Measurements from ENCODE around the gene PAMR1. TPM values are rescaled to one million over a fixed set of nuclear protein-coding genes. Genes with fewer than 3 reads are reported as not detected.
A peak's percentile ranks its signal among the peaks of the same experiment; 100 is the strongest.

Gene PAMR1
- total and polyA plus RNA-seq, 9 of the 15 experiments (the other 6 are each of a cell fraction or from before 2014, with no cell fraction given) = not detected

DNA sequence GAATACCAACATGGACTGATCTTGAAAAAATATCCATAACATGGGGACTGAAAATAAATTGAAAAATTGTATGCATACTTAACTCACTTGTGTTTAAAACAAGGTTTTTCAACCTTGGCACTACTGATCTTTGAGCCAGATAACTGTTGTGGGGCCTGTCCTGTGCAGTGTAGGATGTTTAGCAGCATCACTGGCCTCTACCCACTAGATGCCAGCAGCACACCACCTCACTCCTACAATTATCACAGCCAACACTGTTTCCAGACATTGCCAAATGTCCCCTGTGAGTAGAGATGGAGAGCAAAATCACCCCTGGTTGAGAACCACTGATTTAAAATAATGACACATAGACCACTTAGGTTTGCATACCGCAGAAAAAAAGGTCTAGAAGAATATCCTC, 61.1 kb downstream of the PAMR1 start (continued):
- TF ChIP-seq, protein P1, sequence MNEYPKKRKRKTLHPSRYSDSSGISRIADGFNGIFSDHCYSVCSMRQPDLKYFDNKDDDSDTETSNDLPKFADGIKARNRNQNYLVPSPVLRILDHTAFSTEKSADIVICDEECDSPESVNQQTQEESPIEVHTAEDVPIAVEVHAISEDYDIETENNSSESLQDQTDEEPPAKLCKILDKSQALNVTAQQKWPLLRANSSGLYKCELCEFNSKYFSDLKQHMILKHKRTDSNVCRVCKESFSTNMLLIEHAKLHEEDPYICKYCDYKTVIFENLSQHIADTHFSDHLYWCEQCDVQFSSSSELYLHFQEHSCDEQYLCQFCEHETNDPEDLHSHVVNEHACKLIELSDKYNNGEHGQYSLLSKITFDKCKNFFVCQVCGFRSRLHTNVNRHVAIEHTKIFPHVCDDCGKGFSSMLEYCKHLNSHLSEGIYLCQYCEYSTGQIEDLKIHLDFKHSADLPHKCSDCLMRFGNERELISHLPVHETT (CRISPR knock-in tag; conservative IDR thresholded peaks at IDR 0.05 in 1 of 2, IDR thresholded peaks at IDR 0.05 in 1 of 2) = no peak

DNA sequence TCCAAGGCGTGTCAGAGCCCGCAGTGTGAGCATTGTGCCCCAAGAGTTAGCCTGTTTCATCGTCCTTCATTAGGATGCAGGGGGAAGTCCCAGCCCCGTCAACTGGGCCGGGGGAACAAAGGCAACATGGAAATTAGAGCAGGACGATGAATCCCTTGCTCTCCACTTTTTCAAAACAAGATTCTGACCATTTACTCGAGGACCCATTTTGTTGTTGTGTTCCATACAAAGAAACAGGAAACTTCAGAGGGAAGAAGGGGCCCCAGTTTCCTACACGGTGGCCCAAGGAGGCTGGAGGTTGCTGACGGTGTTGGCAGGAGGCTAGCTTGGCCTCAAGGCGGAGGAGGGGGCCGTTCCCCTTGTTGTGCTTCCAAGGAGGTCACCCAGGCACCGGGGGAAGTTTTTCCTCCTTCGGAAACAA, 62.1 kb downstream of the PAMR1 start:
- DNase-seq (ENCODE audit: extremely low read depth in 1 of 4, low spot score in 3 of 4) (no peak), FAIRE-seq (no peak), ATAC-seq (no peak)
- intact Hi-C loops (cut with micrococcal nuclease) (no loop called here), in situ Hi-C loops (cut with MboI) (no loop called here)
- Histone ChIP-seq H3K9ac (ENCODE audit: insufficient read depth in 1 of 2, low read depth in 2 of 2, low read length in 2 of 2) (no peak overlapping the region), H3K4me3 (no peak overlapping the region), H3K4me2 (ENCODE audit: insufficient read depth, low read length) (no peak overlapping the region), H3K36me3 (ENCODE audit: control insufficient read depth, insufficient read depth, low read length) (no peaks in the 10 kb centered on the region), H4K20me1 (replicated peaks; ENCODE audit: control insufficient read depth, insufficient read depth, low read length) (no peaks in the 10 kb centered on the region), H2AFZ (ENCODE audit: low read depth, low read length) (peak overlapping the region; percentile 16; the same call in 1 of the 2 replicates), H3K27me3 (ENCODE audit: control insufficient read depth in 2 of 2, insufficient read depth in 2 of 2, low read length in 2 of 2) (peaks cover 0 to 4% of the 10 kb centered on the region in 2 experiments; a peak in 2 of 5 replicates), H3K27ac (ENCODE audit: extremely low read depth, low read depth, low read length) (no peak overlapping the region), H3K79me2 (ENCODE audit: control insufficient read depth, insufficient read depth, low read length) (no peaks in the 10 kb centered on the region), H3K9me1 (ENCODE audit: control insufficient read depth, insufficient read depth, low read length) (no peaks in the 10 kb centered on the region), H3K9me3 (replicated peaks; ENCODE audit: control insufficient read depth, insufficient read depth, low read depth, low read length) (no peaks in the 10 kb centered on the region), H3K4me1 (replicated peaks in 1 of 2; ENCODE audit: control insufficient read depth in 2 of 2, insufficient read depth in 2 of 2, low read length in 2 of 2) (no peaks in the 10 kb centered on the region)
- WGBS (ENCODE audit: insufficient coverage, low coverage, missing lambda C conversion rate) = 3% methylated on average over 13 of the region's 13 CpGs
- no TSS peak for BruUV-seq (replicated peaks)
- ChIA-PET POLR2A (interaction anchor here (1.1 kb wide), 1 partner anchor 9 kb away, joined by 3 read pairs; no protein-coding TSS in a partner anchor), CTCF (ENCODE audit: low intra/inter-chr PET ratio) (interaction anchor here (0.6 kb wide), 1 partner anchor 1416 kb away, joined by 3 read pairs; no protein-coding TSS in a partner anchor)
- TF ChIP-seq, protein P2, sequence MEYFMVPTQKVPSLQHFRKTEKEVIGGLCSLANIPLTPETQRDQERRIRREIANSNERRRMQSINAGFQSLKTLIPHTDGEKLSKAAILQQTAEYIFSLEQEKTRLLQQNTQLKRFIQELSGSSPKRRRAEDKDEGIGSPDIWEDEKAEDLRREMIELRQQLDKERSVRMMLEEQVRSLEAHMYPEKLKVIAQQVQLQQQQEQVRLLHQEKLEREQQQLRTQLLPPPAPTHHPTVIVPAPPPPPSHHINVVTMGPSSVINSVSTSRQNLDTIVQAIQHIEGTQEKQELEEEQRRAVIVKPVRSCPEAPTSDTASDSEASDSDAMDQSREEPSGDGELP (CRISPR knock-in tag; IDR thresholded peaks at IDR 0.05; ENCODE audit: borderline replicate concordance) = no peak
- TF ChIP-seq HDAC3 (IDR thresholded peaks at IDR 0.05; ENCODE audit: borderline replicate concordance, partially characterized antibody) (no peak), PTBP1 (IDR thresholded peaks at IDR 0.05; ENCODE audit: low read depth, low read length) (no peak), ZKSCAN8 (CRISPR knock-in tag; IDR thresholded peaks at IDR 0.05) (no peak), ZNF75A (CRISPR knock-in tag; IDR thresholded peaks at IDR 0.05) (no peak), GATAD2B (IDR thresholded peaks at IDR 0.05; ENCODE audit: borderline replicate concordance) (no peak), SMARCB1 (IDR thresholded peaks at IDR 0.05; ENCODE audit: insufficient read length, low read depth) (no peak), ILK (tag; IDR thresholded peaks at IDR 0.05; ENCODE audit: borderline replicate concordance, low read depth) (no peak), YBX1 (IDR thresholded peaks at IDR 0.05) (no peak)
- TF ChIP-seq, protein P3, sequence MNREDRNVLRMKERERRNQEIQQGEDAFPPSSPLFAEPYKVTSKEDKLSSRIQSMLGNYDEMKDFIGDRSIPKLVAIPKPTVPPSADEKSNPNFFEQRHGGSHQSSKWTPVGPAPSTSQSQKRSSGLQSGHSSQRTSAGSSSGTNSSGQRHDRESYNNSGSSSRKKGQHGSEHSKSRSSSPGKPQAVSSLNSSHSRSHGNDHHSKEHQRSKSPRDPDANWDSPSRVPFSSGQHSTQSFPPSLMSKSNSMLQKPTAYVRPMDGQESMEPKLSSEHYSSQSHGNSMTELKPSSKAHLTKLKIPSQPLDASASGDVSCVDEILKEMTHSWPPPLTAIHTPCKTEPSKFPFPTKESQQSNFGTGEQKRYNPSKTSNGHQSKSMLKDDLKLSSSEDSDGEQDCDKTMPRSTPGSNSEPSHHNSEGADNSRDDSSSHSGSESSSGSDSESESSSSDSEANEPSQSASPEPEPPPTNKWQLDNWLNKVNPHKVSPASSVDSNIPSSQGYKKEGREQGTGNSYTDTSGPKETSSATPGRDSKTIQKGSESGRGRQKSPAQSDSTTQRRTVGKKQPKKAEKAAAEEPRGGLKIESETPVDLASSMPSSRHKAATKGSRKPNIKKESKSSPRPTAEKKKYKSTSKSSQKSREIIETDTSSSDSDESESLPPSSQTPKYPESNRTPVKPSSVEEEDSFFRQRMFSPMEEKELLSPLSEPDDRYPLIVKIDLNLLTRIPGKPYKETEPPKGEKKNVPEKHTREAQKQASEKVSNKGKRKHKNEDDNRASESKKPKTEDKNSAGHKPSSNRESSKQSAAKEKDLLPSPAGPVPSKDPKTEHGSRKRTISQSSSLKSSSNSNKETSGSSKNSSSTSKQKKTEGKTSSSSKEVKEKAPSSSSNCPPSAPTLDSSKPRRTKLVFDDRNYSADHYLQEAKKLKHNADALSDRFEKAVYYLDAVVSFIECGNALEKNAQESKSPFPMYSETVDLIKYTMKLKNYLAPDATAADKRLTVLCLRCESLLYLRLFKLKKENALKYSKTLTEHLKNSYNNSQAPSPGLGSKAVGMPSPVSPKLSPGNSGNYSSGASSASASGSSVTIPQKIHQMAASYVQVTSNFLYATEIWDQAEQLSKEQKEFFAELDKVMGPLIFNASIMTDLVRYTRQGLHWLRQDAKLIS (CRISPR knock-in tag; IDR thresholded peaks at IDR 0.05) = no peak
- TF ChIP-seq, protein P4, sequence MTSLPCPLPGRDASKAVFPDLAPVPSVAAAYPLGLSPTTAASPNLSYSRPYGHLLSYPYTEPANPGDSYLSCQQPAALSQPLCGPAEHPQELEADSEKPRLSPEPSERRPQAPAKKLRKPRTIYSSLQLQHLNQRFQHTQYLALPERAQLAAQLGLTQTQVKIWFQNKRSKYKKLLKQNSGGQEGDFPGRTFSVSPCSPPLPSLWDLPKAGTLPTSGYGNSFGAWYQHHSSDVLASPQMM (CRISPR knock-in tag; IDR thresholded peaks at IDR 0.05) = no peak

All from K562 (cell line).